C4-2B (cell line): Measurements from ENCODE around the gene SCGN.
A peak's percentile ranks its signal among the peaks of the same experiment; 100 is the strongest.

ENCODE experiments used
- H3K27ac ChIP-seq: fragments of 450-650 bp; 2 replicates; pipeline ENCODE4 v1.5.1; 2017
- CTCF ChIP-seq: fragments of 450-650 bp; conservative IDR thresholded peaks from 2 replicates; pipeline ENCODE4 v1.5.1; 2017; ENCODE audit warnings: mild to moderate bottlenecking
- ZFX ChIP-seq: fragments of 450-650 bp; IDR thresholded peaks from 2 replicates; pipeline ENCODE4 v1.6.1; 2017

Gene SCGN

GRCh38 chr6:25627001-25627400 lies 25.0 kb upstream of the SCGN start:
- TF ChIP-seq CTCF (no peak), ZFX (no peak)
- no peak overlapping the region for H3K27ac ChIP-seq

- TF ChIP-seq ZFX (no peak), CTCF (no peak)
- H3K27ac ChIP-seq: no peak overlapping the region
Observed at GRCh38 chr6:25628471-25629197, 23.4 kb upstream of the SCGN start.

- TF ChIP-seq CTCF: no peak
- H3K27ac ChIP-seq: no peak overlapping the region
Observed at GRCh38 chr6:25629198-25629576, 22.8 kb upstream of the SCGN start.

GRCh38 chr6:25630508-25631278 lies 21.3 kb upstream of the SCGN start:
- H3K27ac ChIP-seq: no peak overlapping the region
- TF ChIP-seq ZFX: no peak
- TF ChIP-seq CTCF: no peak

- TF ChIP-seq CTCF (no peak), ZFX (no peak)
- no peak overlapping the region for H3K27ac ChIP-seq
Observed at GRCh38 chr6:25635886-25636317, 16.1 kb upstream of the SCGN start.

- no peak overlapping the region for H3K27ac ChIP-seq
- no peak for TF ChIP-seq CTCF
- no peak for TF ChIP-seq ZFX
Observed at GRCh38 chr6:25637211-25637610, 14.8 kb upstream of the SCGN start.

GRCh38 chr6:25637960-25638434 lies 14.0 kb upstream of the SCGN start:
- H3K27ac ChIP-seq: no peak overlapping the region
- no peak for TF ChIP-seq ZFX
- peak; percentile 50 for TF ChIP-seq CTCF
